Measurements from ENCODE around the gene LCN10.

The LCN10 gene

DNA sequence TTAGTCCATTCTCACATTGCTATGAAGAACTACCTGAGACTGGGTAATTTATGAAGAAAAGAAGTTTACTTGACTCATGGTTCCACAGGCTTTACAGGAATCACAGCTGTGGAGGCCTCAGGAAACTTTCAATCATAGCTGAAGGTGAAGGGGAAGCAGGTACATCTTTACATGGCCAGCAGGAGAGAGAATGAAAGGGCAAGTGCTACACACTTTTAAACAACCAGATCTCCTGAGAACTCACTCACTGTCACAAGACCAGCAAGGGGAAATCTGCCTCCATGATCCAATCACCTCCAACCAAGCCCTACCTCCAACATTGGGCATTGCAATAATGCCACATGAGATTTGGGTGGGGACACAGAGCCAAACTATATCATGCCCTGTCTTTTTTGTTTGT lies 9.1 kb upstream of the LCN10 start:
- H3K9me3 ChIP-seq (ENCODE audit: low read length) = peaks cover 13% of the 10 kb centered on the region
- H3F3A ChIP-seq (ENCODE audit: insufficient read depth, low read length) = no peaks in the 10 kb centered on the region
- no peaks in the 10 kb centered on the region for H4K20me1 ChIP-seq (ENCODE audit: insufficient read depth, low read length)
- H3K4me3 ChIP-seq (ENCODE audit: low read depth, low read length, poor library complexity, severe bottlenecking) = no peak overlapping the region
- H3K27ac ChIP-seq (ENCODE audit: low read depth, low read length, poor library complexity, severe bottlenecking) = no peak overlapping the region
- H3K9ac ChIP-seq (ENCODE audit: low read length) = no peak overlapping the region
- H2AFZ ChIP-seq (ENCODE audit: low read length) = no peak overlapping the region
- no peaks in the 10 kb centered on the region for H3K4me1 ChIP-seq (ENCODE audit: insufficient read depth, low read length, severe bottlenecking)
- H3K4me2 ChIP-seq (ENCODE audit: low read length) = no peak overlapping the region
- H3K27me3 ChIP-seq (ENCODE audit: insufficient read depth, low read length) = peaks cover 44% of the 10 kb centered on the region; the same call in 1 of the 2 replicates
- peaks cover 2% of the 10 kb centered on the region; the same call in 1 of the 2 replicates for H3K36me3 ChIP-seq (ENCODE audit: insufficient read depth, low read length)
- H3K79me2 ChIP-seq (ENCODE audit: insufficient read depth, low read length) = no peaks in the 10 kb centered on the region
- H3K9me2 ChIP-seq (ENCODE audit: low read depth, low read length) = no peaks in the 10 kb centered on the region
- TF ChIP-seq, protein P1, sequence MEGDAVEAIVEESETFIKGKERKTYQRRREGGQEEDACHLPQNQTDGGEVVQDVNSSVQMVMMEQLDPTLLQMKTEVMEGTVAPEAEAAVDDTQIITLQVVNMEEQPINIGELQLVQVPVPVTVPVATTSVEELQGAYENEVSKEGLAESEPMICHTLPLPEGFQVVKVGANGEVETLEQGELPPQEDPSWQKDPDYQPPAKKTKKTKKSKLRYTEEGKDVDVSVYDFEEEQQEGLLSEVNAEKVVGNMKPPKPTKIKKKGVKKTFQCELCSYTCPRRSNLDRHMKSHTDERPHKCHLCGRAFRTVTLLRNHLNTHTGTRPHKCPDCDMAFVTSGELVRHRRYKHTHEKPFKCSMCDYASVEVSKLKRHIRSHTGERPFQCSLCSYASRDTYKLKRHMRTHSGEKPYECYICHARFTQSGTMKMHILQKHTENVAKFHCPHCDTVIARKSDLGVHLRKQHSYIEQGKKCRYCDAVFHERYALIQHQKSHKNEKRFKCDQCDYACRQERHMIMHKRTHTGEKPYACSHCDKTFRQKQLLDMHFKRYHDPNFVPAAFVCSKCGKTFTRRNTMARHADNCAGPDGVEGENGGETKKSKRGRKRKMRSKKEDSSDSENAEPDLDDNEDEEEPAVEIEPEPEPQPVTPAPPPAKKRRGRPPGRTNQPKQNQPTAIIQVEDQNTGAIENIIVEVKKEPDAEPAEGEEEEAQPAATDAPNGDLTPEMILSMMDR (IDR thresholded peaks at IDR 0.05; ENCODE audit: low read length) = no peak
- TF ChIP-seq EZH2 (IDR thresholded peaks at IDR 0.05; ENCODE audit: borderline replicate concordance, low read length) = no peak

DNA sequence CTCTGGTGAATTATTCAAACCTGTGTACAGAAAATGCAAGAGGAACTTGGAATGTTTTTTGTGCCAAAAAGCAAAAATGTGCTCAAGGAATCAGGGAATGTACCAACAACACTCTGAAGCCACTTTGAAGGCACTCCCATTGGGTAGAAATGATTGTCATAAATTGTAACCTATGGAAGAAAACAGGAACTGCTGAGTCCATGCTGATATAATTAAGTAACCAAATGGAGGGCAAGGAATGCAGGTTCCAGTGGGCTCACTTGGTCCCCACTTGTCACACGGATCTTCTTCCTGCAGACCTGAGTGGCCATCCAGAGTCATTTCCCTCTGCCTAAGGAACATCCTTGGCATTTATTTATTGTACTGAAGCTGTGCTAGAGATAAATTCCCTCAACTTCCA lies 8.5 kb upstream of the LCN10 start:
- peaks cover 2% of the 10 kb centered on the region; the same call in 1 of the 2 replicates for H3K36me3 ChIP-seq (ENCODE audit: insufficient read depth, low read length)
- H3K4me3 ChIP-seq (ENCODE audit: low read depth, low read length, poor library complexity, severe bottlenecking) = no peak overlapping the region
- H3K9ac ChIP-seq (ENCODE audit: low read length) = no peak overlapping the region
- H4K20me1 ChIP-seq (ENCODE audit: insufficient read depth, low read length) = no peaks in the 10 kb centered on the region
- no peak overlapping the region for H3K27ac ChIP-seq (ENCODE audit: low read depth, low read length, poor library complexity, severe bottlenecking)
- TF ChIP-seq EZH2 (IDR thresholded peaks at IDR 0.05; ENCODE audit: borderline replicate concordance, low read length) = no peak
- TF ChIP-seq, protein P1 (IDR thresholded peaks at IDR 0.05; ENCODE audit: low read length) = no peak
- H3K4me1 ChIP-seq (ENCODE audit: insufficient read depth, low read length, severe bottlenecking) = no peaks in the 10 kb centered on the region
- no peaks in the 10 kb centered on the region for H3K9me2 ChIP-seq (ENCODE audit: low read depth, low read length)
- H2AFZ ChIP-seq (ENCODE audit: low read length) = no peak overlapping the region
- H3K9me3 ChIP-seq (ENCODE audit: low read length) = peaks cover 13% of the 10 kb centered on the region
- peaks cover 40% of the 10 kb centered on the region; the same call in 1 of the 2 replicates for H3K27me3 ChIP-seq (ENCODE audit: insufficient read depth, low read length)
- no peaks in the 10 kb centered on the region for H3F3A ChIP-seq (ENCODE audit: insufficient read depth, low read length)
- no peaks in the 10 kb centered on the region for H3K79me2 ChIP-seq (ENCODE audit: insufficient read depth, low read length)
- no peak overlapping the region for H3K4me2 ChIP-seq (ENCODE audit: low read length)

DNA sequence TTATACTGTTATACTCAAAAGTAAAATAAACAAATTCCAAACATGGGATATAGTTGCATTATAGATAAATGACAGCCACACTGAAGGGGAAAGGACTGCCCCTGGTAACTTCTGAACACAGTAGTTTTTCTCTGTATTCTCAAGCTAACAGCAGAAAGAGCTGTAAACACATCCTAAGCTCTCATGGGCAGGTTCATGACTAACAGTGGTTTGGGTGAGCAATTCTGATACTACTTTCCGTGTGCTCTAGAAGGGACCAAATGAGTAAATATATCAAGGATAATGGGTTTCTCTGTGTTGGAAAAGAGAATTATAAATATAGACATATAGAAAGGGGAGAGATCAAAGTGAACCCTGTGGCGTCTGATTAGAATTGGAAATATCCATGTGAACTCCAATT lies 7.8 kb upstream of the LCN10 start:
- no peaks in the 10 kb centered on the region for H3K4me1 ChIP-seq (ENCODE audit: insufficient read depth, low read length, severe bottlenecking)

More for the DNA sequence above, 7.8 kb upstream of the LCN10 start:
- Histone ChIP-seq H4K20me1 (ENCODE audit: insufficient read depth, low read length) (no peaks in the 10 kb centered on the region), H3K9me3 (ENCODE audit: low read length) (peaks cover 13% of the 10 kb centered on the region), H3K36me3 (ENCODE audit: insufficient read depth, low read length) (peaks cover 2% of the 10 kb centered on the region; the same call in 1 of the 2 replicates), H3K27ac (ENCODE audit: low read depth, low read length, poor library complexity, severe bottlenecking) (no peak overlapping the region), H3K4me3 (ENCODE audit: low read depth, low read length, poor library complexity, severe bottlenecking) (no peak overlapping the region), H3F3A (ENCODE audit: insufficient read depth, low read length) (no peaks in the 10 kb centered on the region), H3K4me2 (ENCODE audit: low read length) (no peak overlapping the region), H3K9ac (ENCODE audit: low read length) (no peak overlapping the region), H2AFZ (ENCODE audit: low read length) (no peak overlapping the region), H3K79me2 (ENCODE audit: insufficient read depth, low read length) (no peaks in the 10 kb centered on the region), H3K9me2 (ENCODE audit: low read depth, low read length) (no peaks in the 10 kb centered on the region), H3K27me3 (ENCODE audit: insufficient read depth, low read length) (peaks cover 36% of the 10 kb centered on the region; the same call in 1 of the 2 replicates)
- no peak for TF ChIP-seq EZH2 (IDR thresholded peaks at IDR 0.05; ENCODE audit: borderline replicate concordance, low read length)
